Stimulated activated CD8-positive, alpha-beta memory T cell treated with anti-CD3 and anti-CD28 coated beads, Interleukin-7, amount 100 ng/mL, for 4 hours (primary cell): Measurements from ENCODE around the gene IL1RAP.
A peak's percentile ranks its signal among the peaks of the same experiment; 100 is the strongest.
"Not testable (repeated sequence)": the region's sequence is repeated elsewhere in the genome, so short reads cannot be mapped to it uniquely, and the experiment has no call there.

ENCODE experiments used
- DNase-seq, 2 donors: peaks; one replicate each; pipeline ENCODE4 v3.0.0-alpha.2; 2020; ENCODE audit warnings: low read depth in 2 of 2

The IL1RAP gene

DNA sequence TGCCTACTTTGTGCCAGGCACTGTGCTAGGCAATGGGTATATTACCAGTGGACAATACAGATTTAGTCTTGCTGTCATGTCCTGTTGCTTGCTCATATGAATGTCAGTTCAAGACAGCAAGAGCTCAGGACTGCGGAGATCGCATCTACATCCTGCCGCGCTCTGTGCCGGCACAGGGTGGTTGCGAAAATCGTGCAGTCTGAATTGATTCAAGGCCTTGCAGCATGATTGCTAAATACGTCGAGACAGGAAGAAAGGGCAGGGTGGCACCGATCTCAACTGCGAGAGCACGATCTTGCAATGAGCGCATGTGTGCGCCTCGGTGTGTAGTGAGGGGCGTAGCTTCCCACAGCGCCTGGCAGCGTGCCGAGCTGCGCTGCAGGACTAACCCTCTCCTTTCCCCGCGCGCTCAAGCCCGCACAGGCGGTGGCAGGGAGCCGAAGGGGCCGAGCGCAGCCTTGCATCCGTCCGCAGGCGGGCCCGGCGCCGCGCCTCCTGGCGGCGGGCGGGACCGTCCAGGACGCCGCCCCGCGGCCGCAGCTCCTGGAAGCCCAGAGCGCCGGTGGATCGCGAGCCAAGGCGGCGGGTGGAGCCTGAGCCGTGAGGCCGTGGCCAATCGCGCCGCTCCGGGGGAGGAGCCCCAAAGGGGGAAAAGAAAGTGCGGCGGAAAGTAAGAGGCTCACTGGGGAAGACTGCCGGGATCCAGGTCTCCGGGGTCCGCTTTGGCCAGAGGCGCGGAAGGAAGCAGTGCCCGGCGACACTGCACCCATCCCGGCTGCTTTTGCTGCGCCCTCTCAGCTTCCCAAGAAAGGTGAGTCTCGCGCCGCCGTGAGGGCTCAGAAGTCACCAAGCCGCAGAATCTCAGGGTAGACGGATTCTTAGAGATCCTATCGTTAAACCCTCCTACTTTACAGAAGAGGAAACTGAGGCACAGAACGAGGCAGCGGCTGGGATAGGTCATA, at the start of gene IL1RAP:
Gene IL1RAP, plus strand, starts transcription at position 677 of the 962 bp plus-strand sequence. CDS start 50,205 bp downstream, outside the sequence.
- peak; percentile 61 to 80 for DNase-seq

DNA sequence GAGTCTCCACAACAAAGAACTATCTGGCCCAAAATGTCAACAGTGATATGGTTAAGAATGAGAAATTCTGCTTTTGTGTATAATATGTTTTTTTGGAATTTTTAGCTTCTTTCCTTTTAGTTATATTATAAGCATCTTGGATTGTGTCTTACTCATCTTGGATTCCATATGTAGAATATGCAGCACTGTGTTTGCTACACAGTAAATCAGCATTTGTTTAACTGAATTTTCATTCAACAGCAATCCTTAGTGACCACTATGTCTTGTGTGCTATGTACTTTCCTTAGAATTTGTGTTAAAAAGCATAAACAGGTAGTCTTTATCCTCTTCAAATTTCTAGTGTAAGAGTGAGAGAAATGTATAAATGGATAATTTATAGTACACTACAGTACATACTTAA, 46.0 kb upstream of the IL1RAP start:
- DNase-seq, result no peak

- DNase-seq, result not testable (repeated sequence)
Observed at GRCh38 chr3:190473261-190473660, 40.6 kb upstream of the IL1RAP start.

GRCh38 chr3:190481779-190482178, 32.1 kb upstream of the IL1RAP start:
- no peak for DNase-seq

- no peak for DNase-seq
Observed at GRCh38 chr3:190485830-190486532, 27.9 kb upstream of the IL1RAP start.

DNA sequence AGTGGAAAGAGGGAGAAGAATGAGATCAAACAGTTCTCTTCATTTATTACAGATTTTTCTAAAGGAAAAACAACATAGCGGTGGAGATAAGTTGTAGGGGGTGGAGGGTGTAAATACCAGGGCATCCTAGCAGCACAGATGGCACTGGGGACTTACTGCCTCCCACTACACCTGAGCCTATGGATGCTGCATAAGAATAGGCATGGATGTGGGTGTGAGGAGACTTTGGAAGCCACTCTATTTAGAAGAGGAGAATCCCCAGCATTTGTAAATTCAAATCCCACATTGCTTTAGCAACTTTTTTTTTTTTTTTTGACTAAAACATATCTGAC, 27.4 kb upstream of the IL1RAP start:
- no peak for DNase-seq

GRCh38 chr3:190486908-190487607, 26.8 kb upstream of the IL1RAP start:
- DNase-seq, result no peak

DNA sequence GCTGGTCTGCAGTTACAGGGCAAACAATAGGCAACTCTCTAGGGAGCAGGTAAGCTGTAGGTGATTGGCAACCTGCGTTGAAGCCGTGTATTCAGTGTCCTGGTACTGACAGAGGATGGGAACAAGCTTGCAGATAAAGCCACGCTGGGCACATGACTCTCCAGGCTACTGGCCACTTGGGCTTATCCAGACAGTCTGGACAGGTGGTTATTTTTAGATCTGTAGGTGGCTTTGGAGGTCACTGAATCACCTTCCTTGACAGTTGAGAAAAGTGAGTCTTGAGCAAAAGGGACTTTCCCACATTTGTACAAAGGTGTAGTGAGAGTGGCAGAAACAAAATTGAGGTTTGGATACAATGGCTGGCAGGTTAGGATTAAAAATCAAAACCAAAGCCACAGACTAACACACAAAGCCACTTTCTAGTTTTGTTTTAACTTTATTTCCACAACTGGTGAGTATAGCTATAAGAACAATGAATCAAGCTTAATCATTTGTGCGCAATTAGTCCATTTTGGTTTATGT, 22.3 kb upstream of the IL1RAP start:
- no peak for DNase-seq

DNA sequence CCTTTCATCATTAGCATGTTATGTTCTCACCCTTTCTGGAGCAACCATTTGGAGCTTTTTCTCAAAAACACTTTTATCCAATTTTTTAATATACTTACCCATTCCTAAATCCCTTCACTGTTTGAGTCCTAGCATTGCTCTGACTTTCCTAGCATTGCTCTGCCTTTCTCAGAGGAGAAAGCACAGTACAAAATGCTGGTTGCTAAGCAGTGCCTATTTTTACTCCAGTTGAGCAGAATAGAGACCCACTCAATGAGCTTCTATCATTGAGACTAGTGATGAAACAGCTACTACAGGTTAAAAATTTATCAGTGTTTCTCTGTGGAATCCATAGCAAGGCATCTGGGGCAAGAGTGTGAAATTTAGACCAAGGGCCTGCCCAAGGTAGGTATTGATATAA, 21.8 kb upstream of the IL1RAP start:
- DNase-seq, result no peak

- DNase-seq, result no peak
Observed at GRCh38 chr3:190492966-190493365, 20.9 kb upstream of the IL1RAP start.

DNA sequence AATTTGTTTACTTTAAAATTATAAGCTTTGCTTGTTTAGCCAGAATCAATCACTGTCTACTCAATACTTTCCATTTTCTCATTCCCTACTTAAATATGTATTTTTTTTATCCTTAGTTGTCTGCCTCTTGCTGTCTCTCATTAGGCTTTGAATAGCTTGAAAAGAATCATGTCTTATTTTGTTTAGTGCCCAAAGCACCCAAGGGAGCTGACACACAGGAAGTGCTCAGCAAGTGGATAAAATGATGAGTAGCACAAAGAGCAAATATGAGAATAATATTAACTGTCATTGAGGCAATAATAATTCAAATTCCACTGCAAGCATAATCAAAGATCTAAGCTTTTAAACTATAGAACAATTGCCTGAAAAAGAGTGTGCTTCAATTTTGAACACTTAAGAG, 19.0 kb upstream of the IL1RAP start:
- DNase-seq, result no peak

- no peak for DNase-seq
Observed at GRCh38 chr3:190495354-190495753, 18.5 kb upstream of the IL1RAP start.

DNA sequence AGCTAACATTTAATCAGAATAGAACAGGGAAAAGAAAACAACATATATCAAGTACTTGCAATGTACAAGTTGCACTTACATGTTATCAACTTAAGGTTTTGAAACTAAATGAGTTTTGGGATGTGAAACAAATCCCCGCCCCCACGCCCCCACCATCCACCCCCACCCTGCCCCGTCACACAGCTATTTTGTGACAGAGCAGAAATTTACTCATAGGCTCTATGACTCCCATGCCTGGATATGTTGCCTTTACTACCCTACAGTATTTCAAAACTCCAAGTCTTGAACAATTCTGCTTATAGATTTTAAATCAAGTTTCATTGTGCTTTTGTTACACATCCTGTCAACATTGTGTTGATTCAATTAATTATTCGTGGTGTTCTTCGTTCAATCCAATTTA, 18.1 kb upstream of the IL1RAP start:
- no peak for DNase-seq

DNA sequence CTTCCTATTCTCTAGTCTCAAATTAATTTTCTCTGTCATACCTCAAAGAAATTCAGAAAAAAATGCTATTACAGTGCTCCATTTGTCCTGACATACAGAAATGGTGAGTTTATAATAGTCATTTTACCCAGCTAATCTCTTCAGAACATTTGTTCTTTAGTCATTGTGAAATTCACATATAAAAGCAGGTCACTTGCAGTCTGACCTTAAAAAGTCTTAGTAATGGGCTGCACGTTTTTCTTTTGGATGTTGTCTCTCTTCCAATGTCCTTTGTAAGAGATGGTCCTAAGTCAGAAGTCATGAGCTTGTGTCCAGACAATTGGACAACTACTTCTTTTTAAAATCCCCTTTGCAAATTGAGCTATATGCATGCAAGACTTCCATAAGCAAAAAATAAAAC, 17.0 kb upstream of the IL1RAP start:
- DNase-seq, result no peak

DNA sequence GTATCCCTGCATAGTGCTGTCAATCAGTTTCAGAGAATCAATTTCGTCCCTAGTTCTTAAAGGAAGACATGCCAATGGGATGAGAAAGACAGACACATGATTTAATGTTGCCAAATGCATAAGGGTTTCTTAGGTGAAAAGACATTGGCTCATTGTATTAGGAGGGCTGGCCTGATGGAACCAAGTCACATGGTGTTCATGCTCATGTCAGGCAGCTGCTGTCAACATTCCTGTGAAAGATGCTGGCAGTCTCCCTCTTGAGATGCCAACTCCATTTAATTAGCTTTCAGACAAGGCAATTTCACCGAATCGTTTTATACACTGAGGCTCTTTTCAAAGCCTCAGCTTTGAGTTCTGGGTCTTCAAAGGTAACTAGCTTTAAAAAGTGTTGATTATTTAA, 16.1 kb upstream of the IL1RAP start:
- DNase-seq, result no peak

GRCh38 chr3:190498293-190498692, 15.6 kb upstream of the IL1RAP start:
- DNase-seq, result no peak

DNA sequence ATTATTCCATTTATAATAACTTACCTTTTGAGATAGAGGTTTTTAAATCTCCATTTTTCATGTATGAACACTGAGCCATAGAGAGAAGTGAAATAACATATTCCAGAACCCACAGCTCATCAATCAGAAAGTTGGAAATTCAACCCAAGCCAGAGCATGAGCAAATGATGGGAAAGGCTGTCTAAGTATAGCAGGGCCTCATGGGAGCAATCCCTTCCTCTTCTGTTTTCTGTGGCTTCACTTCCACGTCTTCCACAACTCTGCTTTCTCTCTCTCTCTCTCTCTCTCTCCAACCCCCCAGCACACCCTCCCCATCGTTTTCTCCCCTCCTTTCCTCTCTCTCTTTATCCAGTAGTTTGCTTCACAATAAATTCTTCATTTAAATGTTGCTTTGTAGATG, 14.8 kb upstream of the IL1RAP start:
- no peak for DNase-seq

DNA sequence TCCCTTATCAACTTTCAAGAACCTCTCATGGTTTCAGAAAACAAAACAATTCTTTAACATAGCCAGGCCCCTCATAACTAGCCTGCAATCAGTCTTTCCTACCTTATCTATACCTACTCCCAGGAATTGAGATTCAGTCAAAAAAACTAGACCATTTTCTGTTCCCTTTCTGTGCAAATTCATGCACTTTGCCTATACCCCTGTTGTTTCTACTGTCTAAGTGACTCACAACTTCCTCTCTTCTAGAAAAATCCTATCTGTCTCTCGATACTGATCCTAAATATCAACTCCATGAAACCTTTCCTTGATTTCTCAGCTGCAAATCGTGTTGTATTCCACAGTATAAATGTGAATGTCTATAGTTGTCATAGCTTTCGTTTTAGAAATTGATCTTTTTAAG, 10.9 kb upstream of the IL1RAP start:
- no peak for DNase-seq

- no peak for DNase-seq
Observed at GRCh38 chr3:190504354-190505125, 9.3 kb upstream of the IL1RAP start.

DNA sequence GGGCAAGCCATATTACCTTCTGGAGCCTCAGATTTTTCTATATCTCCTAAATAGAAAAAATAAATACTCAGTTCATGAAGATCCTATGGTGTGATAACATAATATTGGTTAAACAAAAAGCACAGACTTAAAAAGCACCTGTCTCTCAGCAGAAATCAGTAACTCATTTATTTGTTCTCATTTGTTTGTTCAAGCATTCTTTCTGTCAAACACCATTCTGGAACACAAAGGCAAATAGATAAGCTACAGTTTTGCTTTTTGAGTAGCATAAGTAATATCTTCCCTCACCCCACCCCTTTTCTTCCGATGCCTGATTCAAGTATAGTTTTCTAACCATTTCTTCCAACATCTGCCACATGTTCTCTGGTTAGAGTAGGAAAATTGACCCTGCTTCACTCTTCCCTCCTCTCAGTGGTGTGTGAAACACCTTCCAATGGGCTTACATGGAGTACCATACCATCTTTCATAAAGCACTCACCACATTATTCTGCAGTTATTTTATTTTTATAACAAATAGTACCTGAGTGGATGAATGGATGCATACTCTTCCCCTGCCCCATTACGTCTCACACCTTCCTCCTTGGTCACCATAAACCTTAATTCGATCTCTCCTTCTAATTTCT, 8.4 kb upstream of the IL1RAP start:
- no peak for DNase-seq

GRCh38 chr3:190506271-190506670, 7.6 kb upstream of the IL1RAP start:
- DNase-seq, result no peak
